ENCODE data around the gene HECTD1. TPM values are rescaled to one million over a fixed set of nuclear protein-coding genes. Genes with fewer than 3 reads are reported as not detected.
"Not testable (repeated sequence)": the region's sequence is repeated elsewhere in the genome, so short reads cannot be mapped to it uniquely, and the experiment has no call there.

HECTD1 gene
- total and polyA plus RNA-seq, 11 donors, result 42.4 to 185 (median 148) TPM

DNA sequence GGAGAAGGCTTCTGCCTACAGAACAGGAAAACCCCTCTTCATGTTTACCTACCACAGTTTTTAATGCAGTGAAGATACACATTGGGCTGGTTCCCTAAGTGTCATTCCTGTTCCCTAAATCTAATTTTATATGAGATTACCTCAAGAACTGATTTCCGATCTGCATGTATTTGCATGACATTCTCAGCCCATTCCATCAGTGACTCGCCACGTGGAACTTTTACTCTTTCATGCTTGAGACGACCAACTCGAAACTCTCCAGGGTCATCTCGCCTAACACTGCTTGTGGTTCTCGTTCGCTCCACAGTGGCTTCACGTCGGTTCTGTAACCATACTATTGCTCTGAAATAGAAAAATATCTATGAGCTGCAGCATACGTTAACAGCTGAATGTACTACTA lies 98.3 kb downstream of the HECTD1 start:
- TF ChIP-seq, protein P1, sequence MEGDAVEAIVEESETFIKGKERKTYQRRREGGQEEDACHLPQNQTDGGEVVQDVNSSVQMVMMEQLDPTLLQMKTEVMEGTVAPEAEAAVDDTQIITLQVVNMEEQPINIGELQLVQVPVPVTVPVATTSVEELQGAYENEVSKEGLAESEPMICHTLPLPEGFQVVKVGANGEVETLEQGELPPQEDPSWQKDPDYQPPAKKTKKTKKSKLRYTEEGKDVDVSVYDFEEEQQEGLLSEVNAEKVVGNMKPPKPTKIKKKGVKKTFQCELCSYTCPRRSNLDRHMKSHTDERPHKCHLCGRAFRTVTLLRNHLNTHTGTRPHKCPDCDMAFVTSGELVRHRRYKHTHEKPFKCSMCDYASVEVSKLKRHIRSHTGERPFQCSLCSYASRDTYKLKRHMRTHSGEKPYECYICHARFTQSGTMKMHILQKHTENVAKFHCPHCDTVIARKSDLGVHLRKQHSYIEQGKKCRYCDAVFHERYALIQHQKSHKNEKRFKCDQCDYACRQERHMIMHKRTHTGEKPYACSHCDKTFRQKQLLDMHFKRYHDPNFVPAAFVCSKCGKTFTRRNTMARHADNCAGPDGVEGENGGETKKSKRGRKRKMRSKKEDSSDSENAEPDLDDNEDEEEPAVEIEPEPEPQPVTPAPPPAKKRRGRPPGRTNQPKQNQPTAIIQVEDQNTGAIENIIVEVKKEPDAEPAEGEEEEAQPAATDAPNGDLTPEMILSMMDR (IDR thresholded peaks at IDR 0.05), result no peak
- ATAC-seq (no peak), DNase-seq (no peak)
- Histone ChIP-seq H3K4me1 (no peaks in the 10 kb centered on the region), H3K9me3 (no peaks in the 10 kb centered on the region), H3K4me3 (no peak overlapping the region), H3K27me3 (no peaks in the 10 kb centered on the region), H3K36me3 (peaks cover 0 to 100% (median 100%) of the 10 kb centered on the region in 9 donors), H3K27ac (no peak overlapping the region)
- intact Hi-C loops (cut with DNase I), result loop anchor here in 2 of 10 donors (5.0 kb wide), 2 partner anchors 33 to 38 kb away; no protein-coding TSS in a partner anchor
- WGBS, 4 donors, result 91 to 93% (median 92%) methylated on average over 11 of the region's 11 CpGs

GRCh38 chr14:31106768-31107167 lies 100.8 kb downstream of the HECTD1 start:
- Histone ChIP-seq H3K4me1 (no peaks in the 10 kb centered on the region), H3K27ac (no peak overlapping the region), H3K36me3 (peaks cover 0 to 100% (median 100%) of the 10 kb centered on the region in 9 donors), H3K27me3 (no peaks in the 10 kb centered on the region), H3K4me3 (no peak overlapping the region), H3K9me3 (peaks cover 0 to 3% (median 0%) of the 10 kb centered on the region in 12 donors)
- WGBS, 4 donors, result 89 to 92% (median 91%) methylated on average over 3 of the region's 3 CpGs
- no peak for TF ChIP-seq POLR2A (IDR thresholded peaks at IDR 0.05)
- TF ChIP-seq, protein P1 (IDR thresholded peaks at IDR 0.05), result no peak
- intact Hi-C loops (cut with DNase I), result loop anchor here in 2 of 10 donors (5.0 kb wide), 2 partner anchors 36 to 41 kb away; no protein-coding TSS in a partner anchor
- no peak for DNase-seq
- ATAC-seq, result no peak

DNA sequence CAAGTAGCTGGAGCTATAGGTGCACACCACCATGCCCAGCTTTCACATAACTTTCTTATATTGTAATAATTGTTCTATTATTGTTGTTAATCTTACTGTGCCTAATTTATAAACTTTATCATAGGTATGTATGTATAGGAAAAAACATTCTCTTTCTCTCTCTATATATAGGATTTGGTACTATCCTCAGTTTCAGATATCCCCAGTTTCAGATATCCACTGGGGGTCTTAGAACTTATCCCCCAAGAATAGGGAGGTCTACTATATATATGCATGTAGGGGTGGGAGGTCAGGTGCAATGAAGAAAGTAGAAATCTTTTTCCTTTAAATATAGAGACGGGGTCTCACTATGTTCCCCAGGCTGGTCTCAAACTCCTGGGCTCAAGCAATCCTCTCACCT lies 110.5 kb downstream of the HECTD1 start:
- no peak overlapping the region for H3K4me3 ChIP-seq
- H3K36me3 ChIP-seq, result peaks cover 0 to 59% (median 50%) of the 10 kb centered on the region in 9 donors
- DNase-seq, result no peak
- WGBS, 4 donors, result 89 to 100% (median 96%) methylated on average over 1 of the region's 1 CpG
- intact Hi-C loops (cut with DNase I), result no loop called here
- TF ChIP-seq, protein P1 (IDR thresholded peaks at IDR 0.05), result no peak
- no peak for TF ChIP-seq POLR2A (IDR thresholded peaks at IDR 0.05)
- no peak overlapping the region for H3K27ac ChIP-seq
- no peaks in the 10 kb centered on the region for H3K27me3 ChIP-seq
- H3K9me3 ChIP-seq, result no peaks in the 10 kb centered on the region
- H3K4me1 ChIP-seq, result peaks cover 0 to 2% (median 0%) of the 10 kb centered on the region in 12 donors
- ATAC-seq, result no peak

- no peak for ATAC-seq
- DNase-seq, result no peak
- H3K4me1 ChIP-seq, result peaks cover 0 to 10% (median 7%) of the 10 kb centered on the region in 12 donors
- no peak overlapping the region for H3K27ac ChIP-seq
- no peaks in the 10 kb centered on the region for H3K27me3 ChIP-seq
- peaks cover 0 to 50% (median 42%) of the 10 kb centered on the region in 9 donors for H3K36me3 ChIP-seq
- H3K9me3 ChIP-seq, result no peaks in the 10 kb centered on the region
- intact Hi-C loops (cut with DNase I), result no loop called here
- no peak for TF ChIP-seq POLR2A (IDR thresholded peaks at IDR 0.05)
- TF ChIP-seq, protein P1 (IDR thresholded peaks at IDR 0.05), result no peak
- no peak overlapping the region for H3K4me3 ChIP-seq
- 96 to 98% (median 97%) methylated on average over 6 of the region's 6 CpGs for WGBS, 4 donors
Observed at GRCh38 chr14:31096255-31096654, 111.3 kb downstream of the HECTD1 start.

DNA sequence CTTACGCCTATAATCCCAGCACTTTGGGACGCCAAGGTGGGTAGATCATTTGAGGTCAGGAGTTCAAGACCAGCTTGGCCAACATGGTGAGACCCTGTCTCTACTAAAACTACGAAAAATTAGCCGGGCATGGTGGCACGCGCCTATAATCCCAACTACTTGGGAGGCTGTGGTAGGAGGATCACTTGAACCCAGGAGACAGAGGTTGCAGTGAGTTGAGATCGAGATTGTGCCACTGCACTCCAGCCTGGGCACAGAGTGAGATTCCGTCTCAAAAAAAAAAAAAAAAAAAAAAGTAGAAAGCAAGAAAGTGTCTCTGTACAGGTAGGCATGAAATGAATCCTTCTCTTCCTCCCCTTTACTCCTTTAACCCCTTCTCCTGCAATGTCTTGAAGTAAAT lies 111.8 kb downstream of the HECTD1 start:
- intact Hi-C loops (cut with DNase I); H3K27me3 ChIP-seq; H3K4me3 ChIP-seq; H3K9me3 ChIP-seq; ATAC-seq; DNase-seq; H3K27ac ChIP-seq: not testable (repeated sequence)
- peaks cover 0 to 46% (median 38%) of the 10 kb centered on the region in 9 donors for H3K36me3 ChIP-seq
- WGBS, 4 donors, result 97 to 99% (median 97%) methylated on average over 8 of the region's 8 CpGs
- peaks cover 0 to 15% (median 11%) of the 10 kb centered on the region in 12 donors for H3K4me1 ChIP-seq

GRCh38 chr14:31093884-31094839 lies 113.4 kb downstream of the HECTD1 start:
- H3K27ac ChIP-seq; H3K4me3 ChIP-seq; DNase-seq; intact Hi-C loops (cut with DNase I); H3K9me3 ChIP-seq; H3K27me3 ChIP-seq; ATAC-seq: not testable (repeated sequence)
- peaks cover 0 to 22% (median 16%) of the 10 kb centered on the region in 12 donors for H3K4me1 ChIP-seq
- peaks cover 0 to 29% (median 21%) of the 10 kb centered on the region in 9 donors for H3K36me3 ChIP-seq
- WGBS, 4 donors, result 92 to 97% (median 95%) methylated on average over 10 of the region's 10 CpGs
